ENCODE data around the gene SIDT2. TPM values are rescaled to one million over a fixed set of nuclear protein-coding genes. Genes with fewer than 3 reads are reported as not detected.

SIDT2 gene
- total and polyA plus RNA-seq, 2 of the 13 experiments (the other 11 are each of a cell fraction or from before 2014, with no cell fraction given), result 11.5 to 28.0 TPM

DNA sequence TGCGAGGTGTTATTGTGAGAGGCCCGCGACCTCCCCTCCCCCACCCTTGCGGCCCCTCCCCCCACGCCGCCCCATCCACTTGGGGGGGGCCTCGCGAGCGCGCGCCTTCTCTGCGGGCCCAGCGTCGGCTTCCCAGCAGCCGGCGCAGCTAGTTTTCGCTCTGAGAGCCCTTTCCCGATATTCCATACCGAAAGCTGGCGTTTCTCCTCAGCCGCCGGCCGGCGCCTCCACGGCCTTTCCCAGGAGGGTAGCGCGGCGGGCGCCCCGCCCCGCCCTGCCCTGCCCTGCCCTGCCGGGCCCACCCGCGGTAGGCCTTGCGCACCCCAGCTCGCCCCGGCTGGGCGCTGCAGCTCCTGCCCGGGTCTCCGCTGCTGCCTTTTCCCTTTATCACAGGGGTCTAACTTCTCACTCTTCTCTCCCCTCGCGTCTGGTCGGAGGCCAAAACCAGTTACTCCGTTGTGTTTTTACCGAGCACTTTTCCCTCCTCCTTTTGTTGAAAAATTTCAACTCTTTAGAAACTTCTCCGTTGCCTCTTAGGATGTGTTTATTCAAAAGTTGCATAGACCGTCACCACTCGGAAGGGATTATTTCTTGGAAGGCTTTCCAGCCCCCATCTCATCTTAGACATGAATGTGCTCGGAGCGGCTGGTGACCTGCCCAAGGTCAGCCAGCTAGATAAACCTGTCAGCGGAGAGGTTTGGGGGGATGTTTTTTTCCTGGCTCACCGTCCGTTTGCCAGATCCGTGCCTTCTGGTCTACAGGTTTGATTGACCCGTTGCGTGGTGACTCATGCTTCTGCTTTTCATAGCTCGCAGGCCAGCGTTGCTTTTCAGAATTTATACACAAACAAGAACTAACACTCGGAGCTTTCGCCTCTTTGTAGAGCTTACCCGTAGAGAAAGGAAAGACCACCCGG lies 33.8 kb upstream of the SIDT2 start (continued):
- TF ChIP-seq, protein P1, sequence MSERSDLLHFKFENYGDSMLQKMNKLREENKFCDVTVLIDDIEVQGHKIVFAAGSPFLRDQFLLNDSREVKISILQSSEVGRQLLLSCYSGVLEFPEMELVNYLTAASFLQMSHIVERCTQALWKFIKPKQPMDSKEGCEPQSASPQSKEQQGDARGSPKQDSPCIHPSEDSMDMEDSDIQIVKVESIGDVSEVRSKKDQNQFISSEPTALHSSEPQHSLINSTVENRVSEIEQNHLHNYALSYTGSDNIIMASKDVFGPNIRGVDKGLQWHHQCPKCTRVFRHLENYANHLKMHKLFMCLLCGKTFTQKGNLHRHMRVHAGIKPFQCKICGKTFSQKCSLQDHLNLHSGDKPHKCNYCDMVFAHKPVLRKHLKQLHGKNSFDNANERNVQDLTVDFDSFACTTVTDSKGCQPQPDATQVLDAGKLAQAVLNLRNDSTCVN (CRISPR knock-in tag; IDR thresholded peaks at IDR 0.05; ENCODE audit: borderline replicate concordance), result no peak
- no peak for TF ChIP-seq CCDC6 (CRISPR knock-in tag; IDR thresholded peaks at IDR 0.05)
- TF ChIP-seq, protein P2, sequence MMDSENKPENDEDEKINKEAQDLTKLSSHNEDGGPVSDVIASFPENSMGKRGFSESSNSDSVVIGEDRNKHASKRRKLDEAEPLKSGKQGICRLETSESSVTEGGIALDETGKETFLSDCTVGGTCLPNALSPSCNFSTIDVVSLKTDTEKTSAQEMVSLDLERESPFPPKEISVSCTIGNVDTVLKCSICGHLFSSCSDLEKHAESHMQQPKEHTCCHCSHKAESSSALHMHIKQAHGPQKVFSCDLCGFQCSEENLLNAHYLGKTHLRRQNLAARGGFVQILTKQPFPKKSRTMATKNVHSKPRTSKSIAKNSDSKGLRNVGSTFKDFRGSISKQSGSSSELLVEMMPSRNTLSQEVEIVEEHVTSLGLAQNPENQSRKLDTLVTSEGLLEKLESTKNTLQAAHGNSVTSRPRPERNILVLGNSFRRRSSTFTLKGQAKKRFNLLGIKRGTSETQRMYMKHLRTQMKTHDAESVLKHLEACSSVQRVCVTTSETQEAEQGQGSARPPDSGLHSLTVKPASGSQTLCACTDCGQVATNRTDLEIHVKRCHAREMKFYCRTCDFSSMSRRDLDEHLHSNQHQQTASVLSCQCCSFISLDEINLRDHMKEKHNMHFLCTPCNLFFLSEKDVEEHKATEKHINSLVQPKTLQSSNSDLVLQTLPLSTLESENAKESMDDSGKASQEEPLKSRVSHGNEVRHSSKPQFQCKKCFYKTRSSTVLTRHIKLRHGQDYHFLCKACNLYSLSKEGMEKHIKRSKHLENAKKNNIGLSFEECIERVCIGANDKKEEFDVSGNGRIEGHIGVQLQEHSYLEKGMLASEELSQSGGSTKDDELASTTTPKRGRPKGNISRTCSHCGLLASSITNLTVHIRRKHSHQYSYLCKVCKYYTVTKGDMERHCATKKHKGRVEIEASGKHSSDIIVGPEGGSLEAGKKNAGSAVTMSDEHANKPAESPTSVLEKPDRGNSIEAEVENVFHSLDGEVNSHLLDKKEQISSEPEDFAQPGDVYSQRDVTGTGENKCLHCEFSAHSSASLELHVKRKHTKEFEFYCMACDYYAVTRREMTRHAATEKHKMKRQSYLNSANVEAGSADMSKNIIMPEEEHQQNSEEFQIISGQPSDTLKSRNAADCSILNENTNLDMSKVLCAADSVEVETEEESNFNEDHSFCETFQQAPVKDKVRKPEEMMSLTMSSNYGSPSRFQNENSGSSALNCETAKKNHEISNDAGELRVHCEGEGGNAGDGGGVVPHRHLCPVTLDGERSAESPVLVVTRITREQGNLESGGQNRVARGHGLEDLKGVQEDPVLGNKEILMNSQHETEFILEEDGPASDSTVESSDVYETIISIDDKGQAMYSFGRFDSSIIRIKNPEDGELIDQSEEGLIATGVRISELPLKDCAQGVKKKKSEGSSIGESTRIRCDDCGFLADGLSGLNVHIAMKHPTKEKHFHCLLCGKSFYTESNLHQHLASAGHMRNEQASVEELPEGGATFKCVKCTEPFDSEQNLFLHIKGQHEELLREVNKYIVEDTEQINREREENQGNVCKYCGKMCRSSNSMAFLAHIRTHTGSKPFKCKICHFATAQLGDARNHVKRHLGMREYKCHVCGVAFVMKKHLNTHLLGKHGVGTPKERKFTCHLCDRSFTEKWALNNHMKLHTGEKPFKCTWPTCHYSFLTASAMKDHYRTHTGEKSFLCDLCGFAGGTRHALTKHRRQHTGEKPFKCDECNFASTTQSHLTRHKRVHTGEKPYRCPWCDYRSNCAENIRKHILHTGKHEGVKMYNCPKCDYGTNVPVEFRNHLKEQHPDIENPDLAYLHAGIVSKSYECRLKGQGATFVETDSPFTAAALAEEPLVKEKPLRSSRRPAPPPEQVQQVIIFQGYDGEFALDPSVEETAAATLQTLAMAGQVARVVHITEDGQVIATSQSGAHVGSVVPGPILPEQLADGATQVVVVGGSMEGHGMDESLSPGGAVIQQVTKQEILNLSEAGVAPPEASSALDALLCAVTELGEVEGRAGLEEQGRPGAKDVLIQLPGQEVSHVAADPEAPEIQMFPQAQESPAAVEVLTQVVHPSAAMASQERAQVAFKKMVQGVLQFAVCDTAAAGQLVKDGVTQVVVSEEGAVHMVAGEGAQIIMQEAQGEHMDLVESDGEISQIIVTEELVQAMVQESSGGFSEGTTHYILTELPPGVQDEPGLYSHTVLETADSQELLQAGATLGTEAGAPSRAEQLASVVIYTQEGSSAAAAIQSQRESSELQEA (CRISPR knock-in tag; IDR thresholded peaks at IDR 0.05; ENCODE audit: not compliant biosample characterization), result no peak
- no peak for TF ChIP-seq ZNF746 (CRISPR knock-in tag; IDR thresholded peaks at IDR 0.05)
- no peak for TF ChIP-seq STAT5B (CRISPR knock-in tag; IDR thresholded peaks at IDR 0.05)
- TF ChIP-seq ISL2 (CRISPR knock-in tag; IDR thresholded peaks at IDR 0.05), result no peak
- TF ChIP-seq ATF7-NPFF (CRISPR knock-in tag; IDR thresholded peaks at IDR 0.05; ENCODE audit: low read depth), result no peak
- TF ChIP-seq, protein P3, sequence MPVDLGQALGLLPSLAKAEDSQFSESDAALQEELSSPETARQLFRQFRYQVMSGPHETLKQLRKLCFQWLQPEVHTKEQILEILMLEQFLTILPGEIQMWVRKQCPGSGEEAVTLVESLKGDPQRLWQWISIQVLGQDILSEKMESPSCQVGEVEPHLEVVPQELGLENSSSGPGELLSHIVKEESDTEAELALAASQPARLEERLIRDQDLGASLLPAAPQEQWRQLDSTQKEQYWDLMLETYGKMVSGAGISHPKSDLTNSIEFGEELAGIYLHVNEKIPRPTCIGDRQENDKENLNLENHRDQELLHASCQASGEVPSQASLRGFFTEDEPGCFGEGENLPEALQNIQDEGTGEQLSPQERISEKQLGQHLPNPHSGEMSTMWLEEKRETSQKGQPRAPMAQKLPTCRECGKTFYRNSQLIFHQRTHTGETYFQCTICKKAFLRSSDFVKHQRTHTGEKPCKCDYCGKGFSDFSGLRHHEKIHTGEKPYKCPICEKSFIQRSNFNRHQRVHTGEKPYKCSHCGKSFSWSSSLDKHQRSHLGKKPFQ (CRISPR knock-in tag; IDR thresholded peaks at IDR 0.05; ENCODE audit: insufficient replicate concordance), result no peak
- no peak for TF ChIP-seq ZNF225 (CRISPR knock-in tag; IDR thresholded peaks at IDR 0.05)
- no peak; the same call in 1 of the 2 replicates for TF ChIP-seq ELF3 (CRISPR knock-in tag; IDR thresholded peaks at IDR 0.05)
- TF ChIP-seq BRD4 (CRISPR knock-in tag; IDR thresholded peaks at IDR 0.05), result peak; percentile 48; the same call in 1 of the 2 replicates
- TF ChIP-seq, protein P4, sequence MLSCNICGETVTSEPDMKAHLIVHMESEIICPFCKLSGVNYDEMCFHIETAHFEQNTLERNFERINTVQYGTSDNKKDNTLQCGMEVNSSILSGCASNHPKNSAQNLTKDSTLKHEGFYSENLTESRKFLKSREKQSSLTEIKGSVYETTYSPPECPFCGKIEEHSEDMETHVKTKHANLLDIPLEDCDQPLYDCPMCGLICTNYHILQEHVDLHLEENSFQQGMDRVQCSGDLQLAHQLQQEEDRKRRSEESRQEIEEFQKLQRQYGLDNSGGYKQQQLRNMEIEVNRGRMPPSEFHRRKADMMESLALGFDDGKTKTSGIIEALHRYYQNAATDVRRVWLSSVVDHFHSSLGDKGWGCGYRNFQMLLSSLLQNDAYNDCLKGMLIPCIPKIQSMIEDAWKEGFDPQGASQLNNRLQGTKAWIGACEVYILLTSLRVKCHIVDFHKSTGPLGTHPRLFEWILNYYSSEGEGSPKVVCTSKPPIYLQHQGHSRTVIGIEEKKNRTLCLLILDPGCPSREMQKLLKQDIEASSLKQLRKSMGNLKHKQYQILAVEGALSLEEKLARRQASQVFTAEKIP (CRISPR knock-in tag; IDR thresholded peaks at IDR 0.05; ENCODE audit: borderline replicate concordance), result no peak
- TF ChIP-seq DNMT3B (CRISPR knock-in tag; conservative IDR thresholded peaks at IDR 0.05), result no peak

Data from HepG2 (cell line).